Muscle layer of duodenum (tissue), 2 donors: ENCODE data around the gene PFKFB4.

Source experiments
- H3K27ac ChIP-seq: one replicate; pipeline ENCODE4 v1.7.0; 2013; ENCODE audit warnings: mild to moderate bottlenecking, low read length
- H3K27me3 ChIP-seq: one replicate; pipeline ENCODE4 v1.7.0; 2013; ENCODE audit warnings: low read depth, mild to moderate bottlenecking, control low read depth, low read length
- H3K36me3 ChIP-seq, 2 donors: one replicate each; pipeline ENCODE4 v1.7.0; 2013; ENCODE audit warnings: low read length in 2 of 2, control low read depth in 1 of 2, mild to moderate bottlenecking in 1 of 2; ENCODE audit not compliant: insufficient read depth in 2 of 2, control insufficient read depth in 1 of 2
- H3K4me1 ChIP-seq, 2 donors: one replicate each; pipeline ENCODE4 v1.7.0; 2013; ENCODE audit warnings: low read length in 2 of 2, mild to moderate bottlenecking in 2 of 2, control low read depth in 1 of 2, moderate library complexity in 1 of 2; ENCODE audit not compliant: insufficient read depth in 2 of 2, control insufficient read depth in 1 of 2
- H3K4me3 ChIP-seq, 2 donors: one replicate each; pipeline ENCODE4 v1.7.0; 2013; ENCODE audit warnings: low read length in 2 of 2, low read depth in 1 of 2, mild to moderate bottlenecking in 1 of 2
- H3K9me3 ChIP-seq, 2 donors: one replicate each; pipeline ENCODE4 v1.7.0; 2013; ENCODE audit warnings: low read length in 2 of 2, control low read depth in 1 of 2, mild to moderate bottlenecking in 1 of 2; ENCODE audit not compliant: control insufficient read depth in 1 of 2
- donor health status: healthy.

The PFKFB4 gene

GRCh38 chr3:48469046-48469915 is 87.3 kb downstream of the PFKFB4 start:
- Histone ChIP-seq H3K27me3 (no peaks in the 10 kb centered on the region), H3K36me3 (peaks cover 18 to 37% of the 10 kb centered on the region in 2 donors), H3K4me1 (peaks cover 31 to 72% of the 10 kb centered on the region in 2 donors), H3K9me3 (no peaks in the 10 kb centered on the region), H3K4me3 (no peak overlapping the region), H3K27ac (no peak overlapping the region)

GRCh38 chr3:48468329-48468731 is 88.3 kb downstream of the PFKFB4 start:
- Histone ChIP-seq H3K4me1 (peaks cover 28 to 68% of the 10 kb centered on the region in 2 donors), H3K4me3 (no peak overlapping the region), H3K36me3 (peaks cover 18 to 45% of the 10 kb centered on the region in 2 donors), H3K27ac (peak overlapping the region; percentile 99), H3K27me3 (no peaks in the 10 kb centered on the region), H3K9me3 (no peaks in the 10 kb centered on the region)
